ENCODE data around the gene NLK.

DNA sequence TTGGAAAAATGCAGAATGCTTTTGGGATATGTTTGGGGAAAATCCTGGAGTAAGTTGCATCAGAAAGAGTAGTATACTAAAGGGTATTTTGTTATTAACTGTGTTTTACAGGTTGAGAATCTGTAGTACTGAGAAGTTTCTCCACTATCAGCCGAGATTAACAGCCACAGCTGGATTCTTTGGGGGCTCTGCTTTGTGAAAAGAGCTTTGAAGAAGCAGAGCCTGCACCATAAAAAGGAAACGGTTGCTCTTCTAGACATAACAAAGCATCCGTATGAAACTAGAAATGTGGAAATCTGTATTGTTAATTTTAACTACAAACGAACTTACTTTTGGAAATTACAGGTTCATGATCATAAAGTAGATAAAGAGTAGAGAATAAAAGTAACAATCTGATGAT, 5.3 kb downstream of the NLK start:
- TF ChIP-seq, protein P1, sequence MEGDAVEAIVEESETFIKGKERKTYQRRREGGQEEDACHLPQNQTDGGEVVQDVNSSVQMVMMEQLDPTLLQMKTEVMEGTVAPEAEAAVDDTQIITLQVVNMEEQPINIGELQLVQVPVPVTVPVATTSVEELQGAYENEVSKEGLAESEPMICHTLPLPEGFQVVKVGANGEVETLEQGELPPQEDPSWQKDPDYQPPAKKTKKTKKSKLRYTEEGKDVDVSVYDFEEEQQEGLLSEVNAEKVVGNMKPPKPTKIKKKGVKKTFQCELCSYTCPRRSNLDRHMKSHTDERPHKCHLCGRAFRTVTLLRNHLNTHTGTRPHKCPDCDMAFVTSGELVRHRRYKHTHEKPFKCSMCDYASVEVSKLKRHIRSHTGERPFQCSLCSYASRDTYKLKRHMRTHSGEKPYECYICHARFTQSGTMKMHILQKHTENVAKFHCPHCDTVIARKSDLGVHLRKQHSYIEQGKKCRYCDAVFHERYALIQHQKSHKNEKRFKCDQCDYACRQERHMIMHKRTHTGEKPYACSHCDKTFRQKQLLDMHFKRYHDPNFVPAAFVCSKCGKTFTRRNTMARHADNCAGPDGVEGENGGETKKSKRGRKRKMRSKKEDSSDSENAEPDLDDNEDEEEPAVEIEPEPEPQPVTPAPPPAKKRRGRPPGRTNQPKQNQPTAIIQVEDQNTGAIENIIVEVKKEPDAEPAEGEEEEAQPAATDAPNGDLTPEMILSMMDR (IDR thresholded peaks at IDR 0.05), result no peak
- no peak for TF ChIP-seq POLR2A (IDR thresholded peaks at IDR 0.05)
- TF ChIP-seq EP300 (IDR thresholded peaks at IDR 0.05; ENCODE audit: low read depth), result no peak

Measured in transverse colon (tissue), 3 donors.